Panc1 (cell line): ENCODE measurements around the gene EYA3. TPM values are rescaled to one million over a fixed set of nuclear protein-coding genes. Genes with fewer than 3 reads are reported as not detected.

Experiments
- ATAC-seq: fragments of 200-7000 bp; cut with Tn5 transposase; 2 replicates; pipeline ENCODE4 v1.9.1; 2020; ENCODE audit warnings: mild to moderate bottlenecking, moderate library complexity
- BruUV-seq: library from RNA; stranded (reverse); fragments of 400-500 nt; replicated peaks from 2 replicates; lab custom pipeline; 2021; lab: Mats Ljungman, UMichigan
- CTCF ChIA-PET: fragments of 300-600 bp; sonication (Branson Sonifier 250); formaldehyde crosslinking; loops from one replicate; lab custom pipeline; 2022; ENCODE audit warnings: antibody characterized with exemption; lab: Charles Lee
- POLR2A ChIA-PET: fragments of 300-600 bp; sonication (Branson Sonifier 250); formaldehyde crosslinking; loops from one replicate; lab custom pipeline; 2022; ENCODE audit warnings: antibody characterized with exemption; lab: Charles Lee
- DNase-seq: peaks from one replicate; pipeline ENCODE4 v3.0.0-alpha.2; 2010; ENCODE audit warnings: low read depth, low spot score
- H3K27ac ChIP-seq: 2 replicates; pipeline ENCODE4 v1.5.1; 2011; ENCODE audit warnings: mild to moderate bottlenecking, low read length, inconsistent platforms
- H3K27me3 ChIP-seq: fragments of 200-500 bp; sonication (Bioruptor generic); 2 replicates; pipeline ENCODE4 v1.6.0; 2014; ENCODE audit warnings: low read length, inconsistent platforms; ENCODE audit not compliant: control insufficient read depth, insufficient read depth
- H3K36me3 ChIP-seq: fragments of 200-500 bp; sonication (Bioruptor generic); 2 replicates; pipeline ENCODE4 v1.5.1; 2014; ENCODE audit warnings: inconsistent platforms, mild to moderate bottlenecking, low read length, moderate library complexity; ENCODE audit not compliant: control insufficient read depth, insufficient read depth
- H3K4me1 ChIP-seq: 2 replicates; pipeline ENCODE4 v1.5.1; 2011; ENCODE audit warnings: inconsistent platforms, mild to moderate bottlenecking, low read length, moderate library complexity; ENCODE audit not compliant: control insufficient read depth, insufficient read depth
- H3K4me3 ChIP-seq, 2 experiments: 2 replicates each; pipeline ENCODE4 v1.5.1; 2011 to 2012; ENCODE audit warnings: low read depth in 2 of 2, low read length in 2 of 2, mild to moderate bottlenecking in 2 of 2, inconsistent platforms in 1 of 2, moderate library complexity in 1 of 2
- H3K9me3 ChIP-seq: fragments of 200-500 bp; sonication (Bioruptor generic); 2 replicates; pipeline ENCODE4 v1.5.1; 2014; ENCODE audit warnings: low read depth, mild to moderate bottlenecking, inconsistent platforms, low read length, moderate library complexity; ENCODE audit not compliant: control insufficient read depth, insufficient read depth
- CTCF ChIP-seq: fragments of 450-650 bp; IDR thresholded peaks from 2 replicates; pipeline ENCODE4 v1.5.1; 2017; ENCODE audit warnings: mild to moderate bottlenecking
- POLR2AphosphoS5 ChIP-seq: IDR thresholded peaks from 2 replicates; pipeline ENCODE4 v1.6.1; 2012; ENCODE audit warnings: mild to moderate bottlenecking, low read depth, low read length, moderate library complexity
- REST ChIP-seq, 2 experiments: IDR thresholded peaks; 2 replicates each; pipeline ENCODE4 v1.6.1; 2011 to 2012; ENCODE audit warnings: low read depth in 2 of 2, control low read depth in 1 of 2, low read length in 1 of 2, mild to moderate bottlenecking in 1 of 2, moderate library complexity in 1 of 2; ENCODE audit not compliant: insufficient read depth in 1 of 2
- SIN3A ChIP-seq: IDR thresholded peaks from 2 replicates; pipeline ENCODE4 v1.6.1; 2012; ENCODE audit warnings: low read depth, mild to moderate bottlenecking, low read length, moderate library complexity, borderline replicate concordance; ENCODE audit not compliant: insufficient read depth
- TCF7L2 ChIP-seq: IDR thresholded peaks from 2 replicates; pipeline ENCODE4 v1.6.1; 2011; ENCODE audit warnings: mild to moderate bottlenecking, low read depth, low read length, inconsistent platforms
- in situ Hi-C: cut with HindIII; loops from 2 replicates; pipeline ENCODE4 v1.10.0; 2016; ENCODE audit warnings: low sequenced_read_pairs, low pct_unique_long_range_greater_than_20kb
- intact Hi-C: fragments of 100-400 bp; cut with micrococcal nuclease; formaldehyde crosslinking; loops from one replicate; pipeline ENCODE4 v1.10.0; 2022; ENCODE audit not compliant: unreplicated experiment
- total RNA-seq: library from RNA; stranded (reverse); gene quantifications from one replicate; pipeline ENCODE4 v1.2.1, GENCODE V29; 2021; ENCODE audit not compliant: unreplicated experiment

Gene EYA3
- total RNA-seq, 1 experiment from 2014 or later: 17.5 TPM

- ATAC-seq (no peak), DNase-seq (no peak)
- Histone ChIP-seq H3K4me3 (no peak overlapping the region), H3K36me3 (no peaks in the 10 kb centered on the region), H3K27me3 (no peaks in the 10 kb centered on the region), H3K9me3 (no peaks in the 10 kb centered on the region), H3K27ac (no peak overlapping the region), H3K4me1 (peaks cover 12% of the 10 kb centered on the region)
- intact Hi-C loops (no loop called here), in situ Hi-C loops (no loop called here)
- CTCF ChIA-PET: no interaction called here
- TF ChIP-seq REST (IDR thresholded peaks at IDR 0.05; ENCODE audit: insufficient read depth in 1 of 2, low read depth in 2 of 2, low read length in 1 of 2) (no peak), TCF7L2 (no peak), CTCF (no peak), POLR2AphosphoS5 (no peak), SIN3A (no peak)
- BruUV-seq: no TSS peak
- POLR2A ChIA-PET: no interaction called here
Observed at GRCh38 chr1:27931184-27931583, 157.2 kb downstream of the EYA3 start.

GRCh38 chr1:27928216-27928954 lies 160.0 kb downstream of the EYA3 start:
- H3K4me1 ChIP-seq: no peaks in the 10 kb centered on the region
- in situ Hi-C loops: no loop called here
- BruUV-seq: no TSS peak
- no peak overlapping the region for H3K27ac ChIP-seq
- ChIA-PET POLR2A (no interaction called here), CTCF (interaction anchor here (0.7 kb wide), 1 partner anchor 87 kb away, joined by 5 read pairs; no protein-coding TSS in a partner anchor)
- TF ChIP-seq SIN3A (no peak), POLR2AphosphoS5 (no peak), TCF7L2 (no peak), CTCF (no peak), REST (IDR thresholded peaks at IDR 0.05; ENCODE audit: insufficient read depth in 1 of 2, low read depth in 2 of 2, low read length in 1 of 2) (no peak)
- no peak overlapping the region for H3K4me3 ChIP-seq
- DNase-seq (no peak), ATAC-seq (no peak)
- no peaks in the 10 kb centered on the region for H3K27me3 ChIP-seq
- no peaks in the 10 kb centered on the region for H3K36me3 ChIP-seq
- intact Hi-C loops: no loop called here
- no peaks in the 10 kb centered on the region for H3K9me3 ChIP-seq
